ENCODE data around the gene RALGAPA2. TPM values are rescaled to one million over a fixed set of nuclear protein-coding genes. Genes with fewer than 3 reads are reported as not detected.

RALGAPA2 gene
- total and polyA plus RNA-seq, 2 experiments from 2014 or later, result 13.1 to 43.4 TPM

DNA sequence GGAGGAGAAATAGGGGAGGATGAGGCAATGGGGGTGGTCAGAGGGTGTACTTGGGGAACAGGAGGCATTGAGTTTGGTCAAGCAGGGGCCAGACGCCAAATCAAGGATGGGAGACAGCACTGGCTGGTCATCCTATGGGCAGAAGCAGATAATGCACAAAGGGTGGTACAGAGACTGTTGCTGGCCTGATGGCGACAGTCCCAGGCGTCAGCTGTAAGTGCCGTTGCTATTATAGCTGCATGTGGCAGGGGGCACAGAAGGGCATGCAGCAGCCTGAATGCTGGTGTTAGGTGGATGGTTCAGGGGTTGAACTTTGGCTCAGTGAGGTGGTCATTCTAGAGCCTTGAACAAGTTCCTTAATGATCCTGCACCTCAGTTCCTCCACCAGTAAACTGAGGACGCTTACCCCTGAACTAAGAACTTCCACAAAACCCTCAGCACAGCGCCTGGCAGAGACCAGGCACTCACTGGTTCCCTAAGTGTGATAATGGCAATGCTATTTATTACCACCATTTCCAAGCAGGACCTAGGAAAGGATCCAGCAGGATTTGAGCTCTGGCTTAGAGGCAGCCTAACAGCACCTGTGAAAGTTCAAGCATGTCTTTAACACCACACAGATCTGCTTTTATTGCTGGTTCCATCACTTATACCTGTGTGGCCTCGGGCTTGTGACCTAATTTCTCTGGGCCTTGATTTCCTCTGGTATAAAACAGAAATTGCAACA lies 181.9 kb downstream of the RALGAPA2 start:
- H3K36me3 ChIP-seq (ENCODE audit: insufficient read depth), result no peaks in the 10 kb centered on the region
- Mint-ChIP-seq H3K27ac (no peak overlapping the region), H3K36me3 (ENCODE audit: low read depth) (peaks cover 2% of the 10 kb centered on the region; the same call in 2 of the 3 replicates), H3K4me3 (no peak overlapping the region), H3K4me1 (peaks cover 14% of the 10 kb centered on the region), H3K9me3 (no peaks in the 10 kb centered on the region), H3K27me3 (ENCODE audit: insufficient read depth, low read depth, poor library complexity) (no peaks in the 10 kb centered on the region)
- no peak overlapping the region for H3K4me2 ChIP-seq
- 0 out of 2 replicates have a peak, but pooled peaks cover 6% of the 10 kb centered on the region for H3K4me1 ChIP-seq (ENCODE audit: insufficient read depth)
- H3K4me3 ChIP-seq, result no peak overlapping the region
- no peak overlapping the region for H3K27ac ChIP-seq (ENCODE audit: low read depth)
- H2AFZ ChIP-seq, result no peak overlapping the region
- TF ChIP-seq JUNB (IDR thresholded peaks at IDR 0.05; ENCODE audit: unreplicated experiment) (no peak), NANOG (IDR thresholded peaks at IDR 0.05; ENCODE audit: borderline replicate concordance) (no peak), EZH2 (IDR thresholded peaks at IDR 0.05; ENCODE audit: low read depth, unreplicated experiment) (no peak)
- TF ChIP-seq, protein P1, sequence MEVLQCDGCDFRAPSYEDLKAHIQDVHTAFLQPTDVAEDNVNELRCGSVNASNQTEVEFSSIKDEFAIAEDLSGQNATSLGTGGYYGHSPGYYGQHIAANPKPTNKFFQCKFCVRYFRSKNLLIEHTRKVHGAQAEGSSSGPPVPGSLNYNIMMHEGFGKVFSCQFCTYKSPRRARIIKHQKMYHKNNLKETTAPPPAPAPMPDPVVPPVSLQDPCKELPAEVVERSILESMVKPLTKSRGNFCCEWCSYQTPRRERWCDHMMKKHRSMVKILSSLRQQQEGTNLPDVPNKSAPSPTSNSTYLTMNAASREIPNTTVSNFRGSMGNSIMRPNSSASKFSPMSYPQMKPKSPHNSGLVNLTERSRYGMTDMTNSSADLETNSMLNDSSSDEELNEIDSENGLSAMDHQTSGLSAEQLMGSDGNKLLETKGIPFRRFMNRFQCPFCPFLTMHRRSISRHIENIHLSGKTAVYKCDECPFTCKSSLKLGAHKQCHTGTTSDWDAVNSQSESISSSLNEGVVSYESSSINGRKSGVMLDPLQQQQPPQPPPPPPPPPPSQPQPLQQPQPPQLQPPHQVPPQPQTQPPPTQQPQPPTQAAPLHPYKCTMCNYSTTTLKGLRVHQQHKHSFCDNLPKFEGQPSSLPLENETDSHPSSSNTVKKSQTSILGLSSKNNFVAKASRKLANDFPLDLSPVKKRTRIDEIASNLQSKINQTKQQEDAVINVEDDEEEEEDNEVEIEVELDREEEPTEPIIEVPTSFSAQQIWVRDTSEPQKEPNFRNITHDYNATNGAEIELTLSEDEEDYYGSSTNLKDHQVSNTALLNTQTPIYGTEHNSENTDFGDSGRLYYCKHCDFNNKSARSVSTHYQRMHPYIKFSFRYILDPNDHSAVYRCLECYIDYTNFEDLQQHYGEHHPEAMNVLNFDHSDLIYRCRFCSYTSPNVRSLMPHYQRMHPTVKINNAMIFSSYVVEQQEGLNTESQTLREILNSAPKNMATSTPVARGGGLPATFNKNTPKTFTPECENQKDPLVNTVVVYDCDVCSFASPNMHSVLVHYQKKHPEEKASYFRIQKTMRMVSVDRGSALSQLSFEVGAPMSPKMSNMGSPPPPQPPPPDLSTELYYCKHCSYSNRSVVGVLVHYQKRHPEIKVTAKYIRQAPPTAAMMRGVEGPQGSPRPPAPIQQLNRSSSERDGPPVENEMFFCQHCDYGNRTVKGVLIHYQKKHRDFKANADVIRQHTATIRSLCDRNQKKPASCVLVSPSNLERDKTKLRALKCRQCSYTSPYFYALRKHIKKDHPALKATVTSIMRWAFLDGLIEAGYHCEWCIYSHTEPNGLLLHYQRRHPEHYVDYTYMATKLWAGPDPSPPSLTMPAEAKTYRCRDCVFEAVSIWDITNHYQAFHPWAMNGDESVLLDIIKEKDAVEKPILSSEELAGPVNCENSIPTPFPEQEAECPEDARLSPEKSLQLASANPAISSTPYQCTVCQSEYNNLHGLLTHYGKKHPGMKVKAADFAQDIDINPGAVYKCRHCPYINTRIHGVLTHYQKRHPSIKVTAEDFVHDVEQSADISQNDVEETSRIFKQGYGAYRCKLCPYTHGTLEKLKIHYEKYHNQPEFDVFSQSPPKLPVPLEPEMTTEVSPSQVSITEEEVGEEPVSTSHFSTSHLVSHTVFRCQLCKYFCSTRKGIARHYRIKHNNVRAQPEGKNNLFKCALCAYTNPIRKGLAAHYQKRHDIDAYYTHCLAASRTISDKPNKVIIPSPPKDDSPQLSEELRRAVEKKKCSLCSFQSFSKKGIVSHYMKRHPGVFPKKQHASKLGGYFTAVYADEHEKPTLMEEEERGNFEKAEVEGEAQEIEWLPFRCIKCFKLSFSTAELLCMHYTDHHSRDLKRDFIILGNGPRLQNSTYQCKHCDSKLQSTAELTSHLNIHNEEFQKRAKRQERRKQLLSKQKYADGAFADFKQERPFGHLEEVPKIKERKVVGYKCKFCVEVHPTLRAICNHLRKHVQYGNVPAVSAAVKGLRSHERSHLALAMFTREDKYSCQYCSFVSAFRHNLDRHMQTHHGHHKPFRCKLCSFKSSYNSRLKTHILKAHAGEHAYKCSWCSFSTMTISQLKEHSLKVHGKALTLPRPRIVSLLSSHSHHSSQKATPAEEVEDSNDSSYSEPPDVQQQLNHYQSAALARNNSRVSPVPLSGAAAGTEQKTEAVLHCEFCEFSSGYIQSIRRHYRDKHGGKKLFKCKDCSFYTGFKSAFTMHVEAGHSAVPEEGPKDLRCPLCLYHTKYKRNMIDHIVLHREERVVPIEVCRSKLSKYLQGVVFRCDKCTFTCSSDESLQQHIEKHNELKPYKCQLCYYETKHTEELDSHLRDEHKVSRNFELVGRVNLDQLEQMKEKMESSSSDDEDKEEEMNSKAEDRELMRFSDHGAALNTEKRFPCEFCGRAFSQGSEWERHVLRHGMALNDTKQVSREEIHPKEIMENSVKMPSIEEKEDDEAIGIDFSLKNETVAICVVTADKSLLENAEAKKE (CRISPR knock-in tag; IDR thresholded peaks at IDR 0.05), result no peak
- TF ChIP-seq, protein P2, sequence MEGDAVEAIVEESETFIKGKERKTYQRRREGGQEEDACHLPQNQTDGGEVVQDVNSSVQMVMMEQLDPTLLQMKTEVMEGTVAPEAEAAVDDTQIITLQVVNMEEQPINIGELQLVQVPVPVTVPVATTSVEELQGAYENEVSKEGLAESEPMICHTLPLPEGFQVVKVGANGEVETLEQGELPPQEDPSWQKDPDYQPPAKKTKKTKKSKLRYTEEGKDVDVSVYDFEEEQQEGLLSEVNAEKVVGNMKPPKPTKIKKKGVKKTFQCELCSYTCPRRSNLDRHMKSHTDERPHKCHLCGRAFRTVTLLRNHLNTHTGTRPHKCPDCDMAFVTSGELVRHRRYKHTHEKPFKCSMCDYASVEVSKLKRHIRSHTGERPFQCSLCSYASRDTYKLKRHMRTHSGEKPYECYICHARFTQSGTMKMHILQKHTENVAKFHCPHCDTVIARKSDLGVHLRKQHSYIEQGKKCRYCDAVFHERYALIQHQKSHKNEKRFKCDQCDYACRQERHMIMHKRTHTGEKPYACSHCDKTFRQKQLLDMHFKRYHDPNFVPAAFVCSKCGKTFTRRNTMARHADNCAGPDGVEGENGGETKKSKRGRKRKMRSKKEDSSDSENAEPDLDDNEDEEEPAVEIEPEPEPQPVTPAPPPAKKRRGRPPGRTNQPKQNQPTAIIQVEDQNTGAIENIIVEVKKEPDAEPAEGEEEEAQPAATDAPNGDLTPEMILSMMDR (conservative IDR thresholded peaks at IDR 0.05; ENCODE audit: low read depth in 2 of 2), result no peak
- H3K27me3 ChIP-seq (ENCODE audit: insufficient read depth), result no peaks in the 10 kb centered on the region
- no peaks in the 10 kb centered on the region; the same call in 1 of the 2 replicates for H3K9me2 ChIP-seq (ENCODE audit: insufficient read depth)
- no peaks in the 10 kb centered on the region for H3K79me2 ChIP-seq (replicated peaks; ENCODE audit: insufficient read depth)
- no peaks in the 10 kb centered on the region for H4K20me1 ChIP-seq (replicated peaks; ENCODE audit: insufficient read depth)
- ATAC-seq, result no peak
- H3F3A ChIP-seq (replicated peaks; ENCODE audit: low read depth), result no peaks in the 10 kb centered on the region
- DNase-seq (ENCODE audit: low spot score), result no peak
